Endothelial cell (in vitro differentiated cells): Measurements from ENCODE around the gene MYL6B. TPM values are rescaled to one million over a fixed set of nuclear protein-coding genes. Genes with fewer than 3 reads are reported as not detected.

ENCODE experiments used
- DNase-seq: peaks from one replicate; pipeline ENCODE4 v3.0.0; 2021; ENCODE audit warnings: low spot score
- H3K27ac Mint-ChIP-seq: one replicate; pipeline ENCODE4 v1.8.0; 2021; ENCODE audit warnings: mixed read lengths, inconsistent platforms; ENCODE audit not compliant: unreplicated experiment
- H3K27me3 Mint-ChIP-seq: one replicate; pipeline ENCODE4 v1.8.0; 2021; ENCODE audit warnings: mild to moderate bottlenecking, moderate library complexity, mixed read lengths, inconsistent platforms; ENCODE audit not compliant: unreplicated experiment
- H3K36me3 Mint-ChIP-seq: one replicate; pipeline ENCODE4 v1.8.0; 2021; ENCODE audit warnings: mild to moderate bottlenecking, low read depth, mixed read lengths, inconsistent platforms; ENCODE audit not compliant: unreplicated experiment
- H3K4me1 Mint-ChIP-seq: one replicate; pipeline ENCODE4 v1.8.0; 2021; ENCODE audit warnings: mild to moderate bottlenecking, mixed read lengths, inconsistent platforms; ENCODE audit not compliant: unreplicated experiment
- H3K4me3 Mint-ChIP-seq: one replicate; pipeline ENCODE4 v1.8.0; 2021; ENCODE audit warnings: mild to moderate bottlenecking, mixed read lengths, inconsistent platforms; ENCODE audit not compliant: unreplicated experiment
- H3K9me3 Mint-ChIP-seq: one replicate; pipeline ENCODE4 v1.8.0; 2021; ENCODE audit warnings: mixed read lengths, inconsistent platforms; ENCODE audit not compliant: unreplicated experiment
- CTCF ChIP-seq: fragments of 200-600 bp; sonication (generic); IDR thresholded peaks from one replicate; pipeline ENCODE4 v1.5.0; 2021; ENCODE audit warnings: antibody characterized with exemption; ENCODE audit not compliant: unreplicated experiment
- total RNA-seq: library from RNA; stranded (reverse); fragmentation: NEBNext Ultra II Directional; extraction: Animal tissue kit (Norgen Biotek cat#: 25700); gene quantifications from one replicate; pipeline ENCODE4 v1.2.1, GENCODE V29; 2021; ENCODE audit not compliant: unreplicated experiment

The MYL6B gene
- total RNA-seq, 1 donor from 2014 or later: 170 TPM

- Mint-ChIP-seq H3K4me1 (peaks cover 55% of the 10 kb centered on the region), H3K27me3 (peaks cover 25% of the 10 kb centered on the region), H3K4me3 (peak overlapping the region; percentile 98), H3K27ac (peak overlapping the region; percentile 95), H3K36me3 (peaks cover 49% of the 10 kb centered on the region), H3K9me3 (no peaks in the 10 kb centered on the region)
- no peak for TF ChIP-seq CTCF
- DNase-seq: peak; percentile 62
These were observed 23.0 kb upstream of the MYL6B start for GRCh38 chr12:56129206-56129941.

GRCh38 chr12:56129942-56130495 lies 22.4 kb upstream of the MYL6B start:
- no peak for TF ChIP-seq CTCF
- H3K27me3 Mint-ChIP-seq: peaks cover 22% of the 10 kb centered on the region
- peak overlapping the region; percentile 59 for H3K27ac Mint-ChIP-seq
- peak overlapping the region; percentile 98 for H3K4me3 Mint-ChIP-seq
- no peak for DNase-seq
- peaks cover 48% of the 10 kb centered on the region for H3K4me1 Mint-ChIP-seq
- H3K36me3 Mint-ChIP-seq: peaks cover 50% of the 10 kb centered on the region
- no peaks in the 10 kb centered on the region for H3K9me3 Mint-ChIP-seq

- H3K4me3 Mint-ChIP-seq: peak overlapping the region; percentile 98
- H3K36me3 Mint-ChIP-seq: peaks cover 52% of the 10 kb centered on the region
- H3K4me1 Mint-ChIP-seq: peaks cover 46% of the 10 kb centered on the region
- H3K27me3 Mint-ChIP-seq: peaks cover 23% of the 10 kb centered on the region
- no peak for DNase-seq
- no peak overlapping the region for H3K27ac Mint-ChIP-seq
- no peaks in the 10 kb centered on the region for H3K9me3 Mint-ChIP-seq
- TF ChIP-seq CTCF: no peak
These were observed 21.5 kb upstream of the MYL6B start for GRCh38 chr12:56130876-56131275.

- Mint-ChIP-seq H3K36me3 (peaks cover 80% of the 10 kb centered on the region), H3K27ac (no peak overlapping the region), H3K27me3 (peaks cover 23% of the 10 kb centered on the region), H3K4me1 (peaks cover 17% of the 10 kb centered on the region), H3K4me3 (no peak overlapping the region), H3K9me3 (no peaks in the 10 kb centered on the region)
- no peak for TF ChIP-seq CTCF
- no peak for DNase-seq
These were observed 17.5 kb upstream of the MYL6B start for GRCh38 chr12:56134897-56135296.
